ENCODE data around the gene DNASE1L1. TPM values are rescaled to one million over a fixed set of nuclear protein-coding genes. Genes with fewer than 3 reads are reported as not detected.

Gene DNASE1L1
- total and polyA plus RNA-seq, 7 donors = 42.2 to 149 (median 75.1) TPM

DNA sequence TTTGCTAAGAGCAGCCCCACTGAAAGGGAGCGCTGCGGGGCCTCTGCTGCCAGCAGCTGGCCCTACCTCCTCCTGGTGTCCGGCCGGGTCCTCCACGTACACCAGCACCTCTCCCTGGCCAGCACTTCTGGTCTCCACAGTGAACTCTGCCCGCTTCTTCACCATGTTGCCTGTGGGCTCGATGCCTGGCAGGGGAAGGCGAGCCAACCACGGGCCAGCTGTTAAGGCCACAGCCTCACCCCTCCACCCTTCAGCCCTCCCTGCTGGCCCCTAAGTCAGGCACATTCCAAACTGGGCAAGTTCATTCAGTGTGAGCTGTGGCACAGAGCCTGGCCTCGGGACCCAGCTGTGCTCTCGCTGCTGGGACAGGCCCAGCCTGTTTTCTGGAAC is 42.4 kb downstream of the DNASE1L1 start:
- intact Hi-C loops (cut with DNase I) = no loop called here
- Histone ChIP-seq H3K36me3 (ENCODE audit: insufficient read depth in 1 of 2, low read depth in 1 of 2) (peaks cover 0 to 22% of the 10 kb centered on the region in 2 donors), H3K4me3 (no peak overlapping the region), H3K27ac (peak overlapping the region; percentile 23), H3K4me1 (peaks cover 3% of the 10 kb centered on the region), H3K9me3 (no peaks in the 10 kb centered on the region), H3K27me3 (ENCODE audit: insufficient read depth in 3 of 3, low read length in 2 of 3) (no peaks in the 10 kb centered on the region)
- ATAC-seq (peak in 3 of 4 donors; percentile 16 to 30 (median 22)), DNase-seq (peak in 1 of 2 donors; percentile 64)
- WGBS, 3 donors = 44 to 57% (median 44%) methylated on average over 5 to 11 of the region's 11 CpGs
- TF ChIP-seq, protein P1, sequence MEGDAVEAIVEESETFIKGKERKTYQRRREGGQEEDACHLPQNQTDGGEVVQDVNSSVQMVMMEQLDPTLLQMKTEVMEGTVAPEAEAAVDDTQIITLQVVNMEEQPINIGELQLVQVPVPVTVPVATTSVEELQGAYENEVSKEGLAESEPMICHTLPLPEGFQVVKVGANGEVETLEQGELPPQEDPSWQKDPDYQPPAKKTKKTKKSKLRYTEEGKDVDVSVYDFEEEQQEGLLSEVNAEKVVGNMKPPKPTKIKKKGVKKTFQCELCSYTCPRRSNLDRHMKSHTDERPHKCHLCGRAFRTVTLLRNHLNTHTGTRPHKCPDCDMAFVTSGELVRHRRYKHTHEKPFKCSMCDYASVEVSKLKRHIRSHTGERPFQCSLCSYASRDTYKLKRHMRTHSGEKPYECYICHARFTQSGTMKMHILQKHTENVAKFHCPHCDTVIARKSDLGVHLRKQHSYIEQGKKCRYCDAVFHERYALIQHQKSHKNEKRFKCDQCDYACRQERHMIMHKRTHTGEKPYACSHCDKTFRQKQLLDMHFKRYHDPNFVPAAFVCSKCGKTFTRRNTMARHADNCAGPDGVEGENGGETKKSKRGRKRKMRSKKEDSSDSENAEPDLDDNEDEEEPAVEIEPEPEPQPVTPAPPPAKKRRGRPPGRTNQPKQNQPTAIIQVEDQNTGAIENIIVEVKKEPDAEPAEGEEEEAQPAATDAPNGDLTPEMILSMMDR (IDR thresholded peaks at IDR 0.05) = no peak

DNA sequence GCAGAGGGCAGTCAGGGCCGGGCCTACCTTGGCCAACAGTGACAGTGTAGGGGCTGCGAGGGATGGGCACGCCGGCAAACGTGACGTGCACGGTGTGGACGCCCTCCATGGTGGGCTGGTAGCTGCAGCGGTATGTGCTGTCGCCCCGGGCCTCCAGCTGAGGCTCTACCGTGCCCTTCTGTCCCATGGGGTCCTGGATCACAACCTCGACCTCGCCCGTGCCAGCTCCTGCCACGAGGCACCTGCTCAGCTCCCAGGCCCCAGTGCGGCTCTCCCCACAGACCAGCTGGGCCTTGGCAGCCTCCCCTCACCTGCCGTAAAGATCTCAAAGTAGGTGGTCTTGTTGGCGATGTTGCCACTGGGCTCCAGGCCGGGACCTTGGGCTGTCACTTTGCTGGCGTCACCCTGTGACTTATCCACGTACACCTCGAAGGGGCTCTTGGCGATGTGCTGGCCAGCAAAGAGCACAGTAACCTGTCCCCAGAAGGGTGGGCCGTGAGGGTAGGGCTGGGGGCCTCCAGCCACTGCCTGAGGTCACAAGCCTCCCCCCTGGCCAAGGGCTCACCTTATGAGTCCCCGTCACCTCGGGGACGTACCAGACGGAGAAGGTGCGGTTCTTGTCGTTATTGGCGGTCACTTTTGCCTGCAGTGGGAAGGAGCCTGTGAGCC is 42.9 kb downstream of the DNASE1L1 start:
- Histone ChIP-seq H3K9me3 (no peaks in the 10 kb centered on the region), H3K4me3 (no peak overlapping the region), H3K36me3 (ENCODE audit: insufficient read depth in 1 of 2, low read depth in 1 of 2) (peaks cover 0 to 24% of the 10 kb centered on the region in 2 donors), H3K27me3 (ENCODE audit: insufficient read depth in 3 of 3, low read length in 2 of 3) (no peaks in the 10 kb centered on the region), H3K4me1 (peaks cover 3% of the 10 kb centered on the region), H3K27ac (peak overlapping the region; percentile 23)
- TF ChIP-seq, protein P1 (IDR thresholded peaks at IDR 0.05) = no peak
- ATAC-seq (no peak), DNase-seq (no peak)
- intact Hi-C loops (cut with DNase I) = no loop called here
- 75 to 87% (median 81%) methylated on average over 24 to 32 of the region's 32 CpGs for WGBS, 3 donors

- DNase-seq (no peak), ATAC-seq (no peak)
- Histone ChIP-seq H3K4me1 (peaks cover 3% of the 10 kb centered on the region), H3K27ac (no peak overlapping the region), H3K4me3 (no peak overlapping the region), H3K27me3 (ENCODE audit: insufficient read depth in 3 of 3, low read length in 2 of 3) (no peaks in the 10 kb centered on the region), H3K9me3 (no peaks in the 10 kb centered on the region), H3K36me3 (ENCODE audit: insufficient read depth in 1 of 2, low read depth in 1 of 2) (peaks cover 0 to 30% of the 10 kb centered on the region in 2 donors)
- intact Hi-C loops (cut with DNase I) = no loop called here
- TF ChIP-seq, protein P1 (IDR thresholded peaks at IDR 0.05) = no peak
- WGBS, 3 donors = 66 to 72% (median 67%) methylated on average over 8 to 20 of the region's 20 CpGs
Observed at GRCh38 chrX:154365052-154365600, 43.9 kb downstream of the DNASE1L1 start.

DNA sequence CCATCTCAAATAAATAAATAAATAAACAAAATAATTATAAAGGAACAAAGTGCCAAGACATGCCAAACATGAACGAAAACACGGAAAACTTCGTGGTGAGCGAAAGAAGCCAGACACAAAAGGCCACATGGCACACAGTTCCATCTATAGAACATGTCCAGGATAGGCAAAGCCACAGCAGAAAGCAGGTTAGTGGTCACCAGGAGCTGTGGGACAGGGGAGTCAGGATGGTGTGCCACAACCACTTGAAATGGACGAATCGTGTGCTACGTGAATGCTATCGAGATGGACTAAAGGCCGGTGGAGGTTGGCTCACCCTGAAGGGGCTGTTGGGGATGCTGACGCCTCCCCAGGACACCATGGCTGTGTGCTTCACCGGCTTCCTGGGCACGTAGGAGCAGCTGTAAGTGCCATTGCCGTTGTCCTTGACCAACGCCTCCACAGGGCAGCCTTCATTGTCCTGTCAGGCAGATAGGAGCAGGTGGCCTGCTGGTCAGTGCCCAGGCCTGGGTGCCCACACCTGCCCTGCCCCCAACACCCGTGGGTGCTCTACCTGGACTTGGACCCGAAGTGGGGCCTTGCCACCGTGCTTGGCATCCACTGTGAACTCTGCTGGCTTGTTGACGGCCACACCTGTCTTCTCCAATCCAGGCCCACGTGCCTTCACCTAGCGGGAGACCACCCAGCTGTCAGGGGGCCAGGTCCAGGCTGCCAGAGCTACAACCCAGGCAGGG is 45.2 kb downstream of the DNASE1L1 start:
- Histone ChIP-seq H3K9me3 (no peaks in the 10 kb centered on the region), H3K27me3 (ENCODE audit: insufficient read depth in 3 of 3, low read length in 2 of 3) (no peaks in the 10 kb centered on the region), H3K4me3 (no peak overlapping the region), H3K36me3 (ENCODE audit: insufficient read depth in 1 of 2, low read depth in 1 of 2) (peaks cover 0 to 43% of the 10 kb centered on the region in 2 donors), H3K27ac (no peak overlapping the region), H3K4me1 (peaks cover 3% of the 10 kb centered on the region)
- DNase-seq (no peak), ATAC-seq (no peak)
- intact Hi-C loops (cut with DNase I) = no loop called here
- TF ChIP-seq, protein P1 (IDR thresholded peaks at IDR 0.05) = no peak
- WGBS, 3 donors = 78 to 83% (median 81%) methylated on average over 17 to 20 of the region's 20 CpGs

All from psoas muscle (tissue), 8 donors.